ENCODE results near the gene C2orf68.
"Not testable (repeated sequence)": the region's sequence is repeated elsewhere in the genome, so short reads cannot be mapped to it uniquely, and the experiment has no call there.

C2orf68 gene, protein sequence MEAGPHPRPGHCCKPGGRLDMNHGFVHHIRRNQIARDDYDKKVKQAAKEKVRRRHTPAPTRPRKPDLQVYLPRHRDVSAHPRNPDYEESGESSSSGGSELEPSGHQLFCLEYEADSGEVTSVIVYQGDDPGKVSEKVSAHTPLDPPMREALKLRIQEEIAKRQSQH

GRCh38 chr2:85611705-85612587 is at the start of gene C2orf68:
Gene C2orf68 (minus strand): TSS chr2:85612066. CDS start chr2:85611984, 82 bp downstream.
- peak; percentile 87 to 92 for DNase-seq

DNA sequence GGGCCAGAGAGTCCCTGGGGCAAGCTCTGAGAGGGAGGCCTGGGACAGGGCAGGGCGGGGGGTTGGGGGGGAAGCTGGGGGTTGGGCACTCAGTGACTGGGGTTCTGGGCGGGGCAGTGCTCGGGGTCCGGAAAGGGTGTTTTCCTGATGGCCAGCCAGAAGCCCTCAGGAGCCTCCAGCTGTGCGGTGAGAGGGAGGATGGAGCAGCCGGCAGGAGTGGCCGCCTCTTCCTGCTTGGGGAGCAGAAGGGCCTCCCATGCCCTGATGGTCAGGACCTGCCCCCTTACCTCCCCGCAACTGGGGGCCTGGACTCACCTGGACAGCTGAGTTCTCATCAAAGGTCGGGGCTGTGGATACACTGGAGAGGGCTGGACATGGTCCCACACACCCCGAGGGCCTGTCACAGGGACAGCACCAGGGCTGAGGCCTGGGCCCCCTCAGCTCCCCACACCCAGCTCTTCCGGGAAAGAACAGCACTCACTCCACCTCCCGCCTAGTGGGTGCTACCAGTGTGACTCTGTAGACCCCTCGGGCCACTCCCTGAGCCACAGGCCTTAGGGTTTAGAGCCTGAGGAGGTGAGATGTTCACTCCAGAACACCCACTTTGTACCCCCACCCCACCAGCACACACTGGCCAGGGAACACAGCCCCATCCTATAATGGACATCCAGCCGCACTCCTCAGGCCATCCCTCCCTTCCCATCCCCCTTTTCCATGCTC is 49.4 kb upstream of the C2orf68 start:
- DNase-seq: no peak

DNA sequence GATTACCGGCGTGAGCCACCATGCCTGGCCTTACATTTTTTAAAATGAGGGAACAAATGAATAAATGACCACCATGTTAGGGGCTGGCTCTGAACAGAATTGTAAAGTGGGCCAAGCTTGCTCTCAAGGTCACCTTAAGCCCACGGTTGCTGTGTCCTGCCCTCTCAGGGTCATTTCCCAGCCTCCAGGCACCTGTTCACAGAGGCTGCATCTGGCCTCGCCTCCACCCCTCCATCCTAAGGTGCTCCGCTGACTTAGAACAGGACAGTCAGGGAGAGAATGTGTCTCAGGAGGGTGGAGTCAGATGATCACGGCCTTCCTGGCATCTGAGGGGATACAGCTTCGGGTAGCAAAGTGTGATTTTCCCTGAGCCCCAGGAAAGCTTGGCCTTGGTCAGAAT is 48.9 kb upstream of the C2orf68 start:
- DNase-seq: no peak

GRCh38 chr2:85660301-85660700 is 48.4 kb upstream of the C2orf68 start:
- not testable (repeated sequence) for DNase-seq

DNA sequence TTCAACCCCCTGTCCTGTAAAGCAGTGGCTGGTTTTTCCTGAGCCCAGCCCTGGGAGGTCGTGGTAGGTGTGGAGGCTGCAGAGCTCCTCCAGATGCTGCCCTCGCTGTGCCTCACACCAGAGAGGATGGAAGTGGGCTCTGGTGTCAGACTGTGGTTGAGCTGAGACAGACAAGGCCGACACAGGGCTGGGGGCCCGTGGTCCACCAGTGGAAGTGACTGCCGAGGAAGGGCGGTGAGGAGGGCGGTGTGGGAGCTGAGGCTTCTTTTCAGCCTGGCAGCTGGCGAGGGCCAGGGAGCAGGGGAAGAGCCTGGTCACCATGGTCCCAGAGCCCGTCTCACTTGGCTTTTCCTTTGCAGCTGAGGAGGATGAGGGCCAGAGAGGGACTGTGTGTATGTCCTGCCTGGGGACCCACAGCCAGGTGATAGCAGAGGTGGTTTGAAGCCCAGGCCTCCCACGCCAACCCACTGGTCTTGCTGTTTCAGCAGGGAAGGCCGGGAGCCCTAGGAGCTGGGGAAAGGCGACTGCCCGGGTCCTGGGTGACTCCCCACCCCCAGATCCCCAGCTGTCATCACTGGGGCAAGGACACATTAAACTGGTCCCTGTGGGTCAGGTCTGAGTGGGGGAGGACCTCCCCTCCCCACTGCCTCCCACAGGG is 47.6 kb upstream of the C2orf68 start:
- DNase-seq: no peak

DNA sequence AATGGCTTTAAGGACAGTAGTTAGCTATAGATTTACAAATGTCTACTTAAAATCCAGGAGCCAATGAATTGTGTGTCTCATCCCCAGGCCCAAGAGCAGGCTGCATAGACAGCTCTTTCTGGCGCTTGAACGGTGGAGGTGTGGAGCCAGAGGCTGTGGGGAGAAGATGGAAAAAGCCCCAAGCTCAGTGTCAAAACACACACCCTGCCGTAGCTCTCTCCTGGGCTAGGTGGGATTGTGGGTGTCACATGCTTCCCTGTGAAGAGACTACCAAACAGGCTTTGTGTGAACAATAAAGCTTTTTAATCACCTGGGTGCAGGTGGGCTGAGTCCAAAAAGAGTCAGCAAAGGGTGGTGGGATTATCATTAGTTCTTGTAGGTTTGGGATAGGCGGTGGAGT is 45.5 kb upstream of the C2orf68 start:
- not testable (repeated sequence) for DNase-seq

DNA sequence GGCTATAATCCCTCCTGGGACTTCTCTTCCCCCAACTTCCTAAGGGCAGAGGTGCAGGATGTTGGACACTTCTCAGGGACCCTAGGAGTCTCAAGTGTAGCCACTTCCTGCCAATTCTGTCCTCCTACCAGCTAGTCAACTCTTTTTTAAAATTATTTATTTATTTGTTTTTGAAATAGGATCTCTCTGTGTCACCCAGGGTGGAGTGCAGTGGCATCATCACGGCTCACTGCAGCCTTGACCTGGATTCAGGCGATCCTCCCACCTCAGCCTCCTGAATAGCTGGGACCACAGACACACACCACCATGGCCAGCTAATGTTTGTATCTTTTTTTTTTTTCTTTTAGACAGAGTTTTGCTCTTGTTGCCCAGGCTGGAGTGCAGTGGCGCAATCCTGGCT is 44.6 kb upstream of the C2orf68 start:
- DNase-seq: no peak

DNA sequence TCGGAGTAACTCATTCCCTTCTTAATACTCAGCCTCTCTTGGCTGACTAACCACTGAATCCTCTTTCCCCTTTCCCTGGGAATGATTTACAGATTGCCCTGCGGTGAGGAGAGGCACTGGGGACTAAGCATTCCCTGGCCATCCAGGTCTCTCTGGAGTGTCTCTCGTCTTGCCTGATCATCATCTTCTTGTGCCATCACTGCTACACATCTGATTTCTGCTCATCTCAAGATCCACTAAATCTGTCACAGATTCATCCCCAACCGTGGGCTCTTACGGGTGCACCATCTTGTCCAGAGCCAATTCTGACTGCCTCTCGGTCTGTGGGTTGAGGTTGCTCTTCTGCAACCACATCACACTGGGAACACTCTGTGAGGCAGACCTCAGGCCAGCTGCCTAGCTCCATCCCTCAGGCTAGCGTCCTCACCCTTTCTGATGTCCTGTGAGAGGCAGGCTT is 44.1 kb upstream of the C2orf68 start:
- no peak for DNase-seq

- DNase-seq: no peak
Observed at GRCh38 chr2:85653996-85654395, 42.1 kb upstream of the C2orf68 start.

GRCh38 chr2:85652056-85652455 is 40.2 kb upstream of the C2orf68 start:
- DNase-seq: no peak

DNA sequence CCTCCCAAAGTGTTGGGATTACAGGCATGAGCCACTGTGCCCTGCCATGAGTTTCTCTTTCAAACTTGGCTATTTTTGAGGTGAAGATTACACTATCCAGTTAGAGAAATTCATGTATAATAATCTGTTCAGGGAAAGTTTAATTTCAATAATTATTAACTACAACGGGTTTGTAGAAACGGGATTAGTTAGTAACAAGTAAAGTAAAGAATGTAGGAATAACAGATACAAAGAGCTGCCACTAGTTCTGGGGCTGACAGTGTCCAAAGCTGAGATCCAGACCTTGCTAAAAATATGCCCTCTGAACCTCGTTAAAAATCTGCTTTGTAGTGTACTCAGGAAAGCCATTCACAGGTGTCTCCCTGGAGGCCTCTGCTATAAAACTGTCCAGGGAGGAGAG is 39.2 kb upstream of the C2orf68 start:
- DNase-seq: no peak

GRCh38 chr2:85650456-85650855 is 38.6 kb upstream of the C2orf68 start:
- DNase-seq: no peak

GRCh38 chr2:85649201-85650190 is 37.6 kb upstream of the C2orf68 start:
- no peak for DNase-seq

GRCh38 chr2:85648619-85649018 is 36.8 kb upstream of the C2orf68 start:
- DNase-seq: peak; percentile 42 to 71

- DNase-seq: no peak
Observed at GRCh38 chr2:85647823-85648526, 36.1 kb upstream of the C2orf68 start.

DNA sequence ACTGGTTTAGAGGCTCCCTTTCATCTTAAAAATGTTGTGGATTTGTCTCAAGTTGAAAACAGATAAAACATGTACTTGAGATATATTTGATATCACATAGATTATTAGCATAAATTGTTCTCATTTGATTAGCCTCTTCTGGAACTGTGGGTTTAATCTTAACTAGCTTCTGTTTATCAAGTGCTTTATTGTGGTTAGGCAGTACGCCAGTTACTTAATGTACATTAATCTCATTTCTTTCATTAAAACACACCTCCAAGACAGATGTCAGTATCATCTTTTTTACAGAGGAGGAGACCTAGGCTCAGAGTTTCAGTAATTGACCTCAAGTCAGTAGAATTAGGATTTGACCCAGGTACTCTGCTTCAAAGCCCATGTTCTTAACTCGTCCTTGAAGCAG is 34.3 kb upstream of the C2orf68 start:
- DNase-seq: no peak

- DNase-seq: no peak
Observed at GRCh38 chr2:85644909-85645308, 33.0 kb upstream of the C2orf68 start.

DNA sequence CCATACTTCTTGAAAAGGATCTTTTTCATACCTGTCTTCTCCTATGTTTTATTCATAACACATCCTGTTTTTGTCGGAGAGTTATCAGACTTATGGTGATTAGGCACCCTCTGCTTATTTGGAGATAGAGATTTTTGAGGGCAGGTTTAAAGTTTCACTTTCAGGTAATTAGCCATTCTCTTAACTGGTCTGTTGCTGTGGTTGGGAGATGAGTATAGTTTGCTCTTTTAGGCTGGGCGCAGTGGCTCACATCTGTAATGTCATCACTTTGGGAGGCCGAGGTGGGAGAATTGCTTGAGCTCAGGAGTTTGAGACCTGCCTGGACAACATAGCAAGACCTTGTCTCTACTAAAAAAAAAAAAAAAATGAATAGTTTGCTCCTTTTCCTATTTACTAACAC is 30.9 kb upstream of the C2orf68 start:
- DNase-seq: no peak

DNA sequence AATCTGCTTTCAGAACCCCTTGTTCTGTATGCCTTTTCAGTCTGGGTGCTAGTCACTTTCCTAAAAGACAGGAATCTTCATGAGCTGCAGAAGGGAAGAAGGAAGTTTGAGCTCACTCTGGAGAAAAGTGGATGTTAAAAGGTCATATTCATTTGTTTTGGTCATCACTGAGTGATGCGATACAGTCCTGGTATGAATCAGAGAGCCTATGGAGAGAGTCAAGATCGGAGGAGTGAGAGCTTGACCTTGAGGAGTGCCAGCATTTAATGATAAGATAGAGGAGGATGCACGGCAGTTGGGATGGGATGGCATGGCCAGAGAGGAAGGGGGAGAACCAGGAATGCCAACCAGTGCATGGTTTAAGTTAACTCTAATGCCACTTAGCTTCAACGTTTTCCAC is 23.8 kb upstream of the C2orf68 start:
- no peak for DNase-seq

DNA sequence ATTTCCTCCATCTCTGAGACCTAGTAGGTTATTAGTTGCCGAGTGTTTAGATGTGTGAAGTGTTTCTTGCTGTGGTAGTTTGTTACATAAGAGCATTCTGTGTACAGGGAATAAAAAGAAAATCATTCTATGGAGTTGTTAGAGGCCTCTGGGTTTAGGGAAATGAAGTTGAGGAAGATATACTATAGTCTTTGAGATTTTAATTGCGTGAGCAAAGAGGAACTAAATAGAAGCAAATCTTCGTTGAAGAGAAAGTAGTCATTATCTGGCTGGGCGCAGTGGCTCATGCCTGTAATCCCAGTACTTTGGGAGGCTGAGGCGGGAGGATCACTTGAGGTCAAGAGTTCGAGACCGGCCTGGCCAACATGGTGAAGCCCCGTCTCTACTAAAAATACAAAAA is 23.1 kb upstream of the C2orf68 start:
- DNase-seq: no peak

DNA sequence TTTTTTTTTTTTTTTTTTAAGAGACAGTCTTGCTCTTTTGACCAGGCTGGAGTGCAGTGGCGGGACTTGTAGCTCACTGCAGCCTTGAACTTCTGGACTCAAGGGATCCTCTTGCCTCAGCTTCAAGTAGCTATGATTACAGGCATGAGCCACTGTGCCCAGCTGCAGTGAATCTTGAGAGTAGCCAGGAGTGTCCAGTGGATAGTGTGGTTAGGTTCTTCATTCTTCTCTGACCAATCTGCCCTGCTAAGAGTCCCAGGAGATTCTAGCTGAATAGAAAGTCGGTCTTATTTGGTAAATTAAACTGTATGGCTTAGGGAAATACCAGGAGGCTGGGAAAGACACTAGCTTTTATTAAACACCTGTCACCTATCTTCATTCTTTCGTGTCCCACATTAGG is 19.4 kb upstream of the C2orf68 start:
- DNase-seq: no peak

Data from Kasumi-1 (cell line).